NCI-H2171 treated with DMSO at 0.1 percent for 48 hours (cell line): ENCODE data around the gene MRPL54.

Source experiments
- DNase-seq: peaks from one replicate; lab custom pipeline; 2025; lab: John Stamatoyannopoulos, UW

The MRPL54 gene

DNA sequence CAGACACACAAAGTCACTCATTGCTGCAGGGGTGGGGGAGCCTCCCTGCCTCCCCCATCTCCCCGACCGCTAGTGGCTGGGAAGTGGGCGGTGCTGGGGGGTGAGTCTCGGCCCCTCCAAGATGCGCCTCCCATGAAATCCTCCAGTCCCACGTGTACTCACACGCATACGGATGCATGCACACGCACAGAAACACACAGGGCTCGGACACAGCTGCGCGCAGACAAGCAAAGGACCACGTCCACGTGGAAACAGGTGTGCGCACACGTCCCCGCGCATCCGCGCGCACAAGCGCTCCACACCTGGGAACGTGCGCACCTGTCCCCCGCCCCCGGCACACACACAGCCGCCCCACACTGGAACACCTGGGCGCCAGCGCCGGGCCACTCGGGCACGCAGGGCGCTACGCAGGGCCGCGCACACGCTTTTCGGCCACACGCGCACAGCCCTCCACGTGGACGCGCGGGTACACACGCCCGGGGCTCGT is 23.0 kb downstream of the MRPL54 start:
- peak; percentile 31 for DNase-seq

DNA sequence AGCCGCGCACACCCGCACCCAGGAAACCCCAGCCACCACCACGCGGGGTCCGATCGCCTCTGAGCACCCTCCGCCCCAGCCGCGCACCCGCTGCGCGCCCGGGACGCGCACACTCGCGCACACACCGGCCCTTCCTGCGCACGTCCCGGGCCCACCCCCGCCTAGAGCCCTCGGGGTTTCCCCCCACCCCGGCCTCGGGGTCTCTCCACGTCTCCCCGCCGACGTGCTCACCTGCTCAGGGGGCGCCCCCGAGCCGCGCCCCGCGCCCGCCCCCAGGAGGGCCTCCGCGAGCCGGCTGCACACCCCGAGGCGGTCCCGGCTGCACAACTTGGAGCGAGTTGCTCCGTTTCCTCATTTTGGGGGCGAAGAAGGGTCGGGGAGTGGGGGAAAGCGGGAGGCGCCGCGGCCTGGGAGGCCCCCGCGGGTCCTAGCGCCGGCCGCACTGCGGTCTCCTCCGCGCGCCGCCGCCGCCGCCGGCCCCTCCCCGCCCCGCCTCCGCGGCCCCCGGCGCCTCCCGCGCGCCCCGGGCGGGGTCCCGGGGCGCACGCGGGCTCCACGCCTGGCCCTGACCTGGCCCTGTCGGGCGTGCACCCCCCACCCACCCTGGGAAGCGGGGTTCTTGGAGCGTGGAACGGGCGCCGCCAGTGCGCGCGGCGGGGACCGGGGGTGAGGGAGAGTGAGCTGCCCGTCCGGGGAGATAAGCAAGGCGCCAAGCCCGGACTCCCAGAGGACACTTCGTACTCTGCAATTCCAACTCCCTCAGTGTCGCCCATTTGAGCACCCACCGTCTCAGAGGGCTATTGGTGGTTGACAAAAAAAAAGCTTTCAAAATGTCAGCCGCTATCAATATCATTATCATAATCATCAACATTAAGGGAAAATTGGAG is 23.7 kb downstream of the MRPL54 start, which contains the start of gene MATK:
MATK (minus strand) TSS at position 444 of the 887 bp plus-strand sequence. CDS start 1,246 bp downstream, outside the sequence.
- peak; percentile 12 for DNase-seq

DNA sequence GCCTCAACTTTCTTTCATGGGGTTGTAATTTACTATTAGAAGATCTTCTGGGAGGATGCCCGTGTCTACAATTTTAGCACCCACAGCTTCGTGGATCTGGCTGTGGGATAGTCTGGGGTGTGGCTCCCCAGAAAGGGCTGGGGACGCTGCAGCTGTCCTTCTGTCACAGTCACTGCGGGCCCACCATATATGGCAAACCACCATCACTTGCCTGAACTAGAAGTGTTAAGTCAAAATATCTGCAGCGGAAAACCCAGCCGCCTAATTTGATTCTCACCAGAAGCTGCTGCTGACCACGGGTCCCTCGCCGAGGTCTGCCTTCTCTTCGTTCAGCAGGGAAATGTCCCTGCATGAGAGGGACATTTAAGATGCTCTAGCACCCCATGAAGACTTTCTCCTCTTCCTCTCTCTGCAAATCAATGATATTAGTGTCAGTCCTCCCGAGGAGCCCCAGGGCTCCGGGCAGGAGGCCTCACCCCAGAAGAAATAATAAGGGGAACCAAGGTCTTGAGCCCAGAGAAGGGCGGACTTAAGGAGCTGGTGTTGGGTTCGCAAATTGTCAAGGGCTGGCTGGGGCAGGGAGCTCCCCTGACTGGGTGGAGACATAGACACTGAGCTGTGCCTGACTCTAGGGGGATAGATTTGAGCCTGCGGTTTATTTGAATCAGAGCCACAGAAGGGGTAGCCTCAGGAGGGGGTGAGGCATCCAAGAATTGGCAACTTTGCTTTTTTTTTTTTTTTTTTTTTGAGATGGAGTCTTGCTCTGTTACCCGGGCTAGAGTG is 26.7 kb downstream of the MRPL54 start:
- DNase-seq = no peak

DNA sequence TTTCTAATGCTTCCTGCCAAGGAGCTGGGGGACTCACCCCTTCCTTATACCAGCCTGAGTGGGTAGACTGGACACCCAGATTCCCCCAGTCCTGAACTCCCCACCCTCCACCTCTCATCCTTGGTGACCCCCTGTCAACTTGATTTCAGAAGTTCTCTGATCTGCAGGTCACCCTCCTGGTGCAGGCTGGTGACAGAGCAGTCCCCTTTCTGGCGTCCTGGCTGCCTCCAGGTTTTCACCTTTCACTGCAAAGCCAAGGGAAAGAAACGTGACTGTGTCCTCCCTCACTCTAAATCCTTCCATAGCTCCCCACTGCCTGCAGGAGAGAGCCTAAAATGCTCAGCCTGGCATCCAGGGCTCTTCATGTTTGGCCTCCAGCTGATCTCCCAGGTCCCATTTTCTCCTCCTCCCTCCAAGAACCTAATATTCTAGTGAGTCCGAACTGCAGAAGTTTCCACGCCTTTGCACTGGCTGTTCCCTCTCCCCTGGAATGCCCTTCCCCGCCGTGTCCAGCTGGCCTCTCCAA is 27.8 kb downstream of the MRPL54 start:
- DNase-seq = no peak

DNA sequence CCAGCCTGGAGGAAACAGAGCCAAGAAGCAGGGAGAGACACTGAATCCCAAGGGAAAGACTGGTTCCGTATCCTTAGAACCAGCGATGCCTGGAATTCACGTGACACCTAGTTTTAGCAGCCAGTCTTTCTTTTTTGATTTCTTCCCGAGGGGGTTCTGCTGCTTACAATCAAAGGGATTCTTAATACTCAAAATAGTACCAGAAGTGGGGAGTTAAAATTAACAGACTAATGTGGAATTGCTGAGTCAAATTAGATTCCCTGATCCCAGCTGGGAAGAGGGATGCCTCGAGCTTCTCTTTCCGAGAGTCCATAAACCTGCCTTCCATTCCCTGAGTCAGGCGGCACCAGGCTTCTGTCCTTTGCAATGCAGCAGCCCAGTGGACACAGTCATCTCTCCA is 28.5 kb downstream of the MRPL54 start:
- no peak for DNase-seq

DNA sequence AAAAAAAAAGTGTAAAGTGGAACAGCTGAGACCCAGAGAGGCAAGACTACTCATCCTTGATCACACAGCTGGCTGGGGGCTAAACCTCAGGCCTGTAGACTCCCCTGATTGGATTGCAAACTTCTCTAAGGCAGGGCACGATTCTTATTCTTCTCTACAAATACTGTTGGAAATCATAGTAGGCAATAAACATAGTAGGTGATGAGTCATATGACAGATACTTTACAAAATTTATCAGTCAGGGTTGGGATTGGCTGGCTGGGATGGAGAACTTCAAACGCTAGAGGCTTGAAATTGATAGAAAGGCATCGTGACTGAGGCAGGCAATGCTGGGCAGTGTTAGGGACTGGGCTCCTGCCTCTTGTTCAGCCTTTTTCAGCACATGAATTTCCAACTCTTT is 29.6 kb downstream of the MRPL54 start:
- DNase-seq = no peak

DNA sequence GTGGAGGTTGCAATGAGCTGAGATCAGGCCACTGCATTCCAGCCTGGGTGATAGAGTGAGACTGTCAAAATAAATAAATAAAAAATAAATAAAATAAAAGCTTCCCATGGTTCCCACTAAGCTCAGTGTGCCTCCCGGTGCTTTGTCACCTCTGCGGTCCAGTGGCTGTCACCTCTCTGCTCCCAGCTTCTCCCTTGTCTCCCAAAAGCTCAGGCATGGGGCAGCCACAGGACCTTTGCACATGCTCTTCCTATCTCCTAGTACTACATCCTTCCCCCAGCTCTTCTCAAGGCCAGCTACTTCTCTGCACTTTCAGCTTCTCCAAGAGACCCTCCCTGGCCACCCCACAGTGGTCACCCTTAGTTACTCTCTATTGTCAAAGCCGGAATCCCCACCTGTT is 31.3 kb downstream of the MRPL54 start:
- no peak for DNase-seq

DNA sequence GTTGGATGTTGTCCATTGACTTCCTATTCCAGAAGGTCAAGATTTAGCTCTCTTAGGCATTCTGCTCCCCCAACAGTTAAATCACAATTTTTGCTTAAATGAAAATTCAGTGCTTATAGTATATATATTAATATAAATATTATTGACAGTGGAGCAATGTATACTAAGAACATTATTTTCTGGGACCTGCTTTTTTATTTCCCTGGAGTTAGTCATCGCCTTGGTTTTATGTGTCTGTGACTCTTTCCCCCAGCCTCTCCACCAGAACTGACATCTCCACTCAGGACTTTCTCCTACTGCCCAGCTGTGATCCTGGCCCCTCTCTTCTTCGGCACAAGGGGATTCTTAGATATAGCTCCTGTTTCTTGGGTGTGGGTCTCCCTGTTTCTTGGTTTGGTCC is 33.9 kb downstream of the MRPL54 start:
- no peak for DNase-seq

DNA sequence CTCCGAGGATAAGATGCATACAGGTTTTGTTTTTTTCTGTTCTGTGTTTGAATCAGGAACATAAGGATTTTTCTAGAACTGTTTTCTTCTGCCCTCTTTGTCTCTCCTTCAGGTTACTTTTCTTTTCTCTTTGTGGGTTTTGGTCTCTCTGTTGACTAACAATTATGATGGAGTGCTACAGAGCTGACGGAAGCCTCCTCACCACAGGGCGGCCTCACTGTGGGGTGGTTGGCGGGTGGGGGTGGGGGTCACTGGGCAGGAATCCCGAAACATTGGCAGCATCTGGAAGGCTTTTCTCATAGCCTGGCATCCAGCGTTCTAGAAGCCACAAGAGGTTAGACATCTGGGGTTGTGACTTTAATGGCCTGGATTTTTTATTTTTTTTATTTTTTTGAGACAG is 35.7 kb downstream of the MRPL54 start:
- no peak for DNase-seq

DNA sequence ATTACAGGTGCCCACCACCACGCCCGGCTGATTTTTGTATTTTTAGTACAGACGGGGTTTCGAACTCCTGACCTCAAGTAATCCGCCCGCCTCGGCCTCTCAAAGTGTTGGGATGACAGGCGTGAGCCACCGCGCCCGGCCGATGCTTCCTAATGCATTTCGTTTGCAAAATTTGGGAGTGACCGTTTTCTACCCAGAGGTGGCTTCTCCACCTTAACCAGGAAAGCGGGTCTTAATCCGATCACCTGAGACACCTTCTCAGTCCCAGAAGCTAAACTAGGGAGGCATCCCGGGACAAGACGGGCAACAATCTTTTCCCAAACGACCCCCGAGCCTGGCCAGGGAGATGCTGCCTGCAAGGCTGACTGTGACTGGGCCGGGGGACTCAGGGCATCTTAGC is 38.5 kb downstream of the MRPL54 start:
- DNase-seq = no peak

DNA sequence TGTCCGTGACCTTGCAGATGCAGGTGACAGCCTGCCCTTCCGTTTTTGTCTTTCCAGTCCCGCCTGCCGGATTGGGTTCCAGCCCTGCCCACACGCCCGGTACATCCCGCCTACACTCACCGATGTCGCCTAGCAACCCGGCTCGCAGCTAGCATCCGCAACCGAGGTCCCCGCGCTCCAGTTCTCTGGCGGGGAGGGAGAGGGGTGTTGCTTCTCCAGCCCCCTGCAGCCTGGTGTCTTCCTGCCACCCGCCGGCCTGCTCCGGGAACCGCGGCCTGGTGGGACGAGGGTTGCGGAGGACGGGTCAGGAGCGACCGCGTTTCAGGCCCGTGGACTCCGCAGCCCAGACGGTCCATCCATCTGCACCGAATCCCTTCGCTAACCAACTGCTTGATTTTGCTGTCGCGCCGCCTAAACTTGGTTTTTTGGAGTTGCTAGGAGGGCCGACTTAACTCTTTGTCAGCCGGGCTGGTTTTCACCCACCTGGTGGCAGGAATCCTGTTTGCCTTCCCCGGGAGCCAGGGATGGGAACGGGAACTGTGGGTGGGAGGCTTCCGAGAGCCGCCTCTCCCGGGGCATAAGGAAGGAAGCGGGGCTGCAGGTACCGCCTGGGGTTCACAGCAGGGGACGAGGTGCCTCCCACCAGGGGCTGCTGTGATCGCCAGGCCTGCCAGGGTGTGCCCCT is 39.1 kb downstream of the MRPL54 start:
- peak; percentile 75 for DNase-seq

DNA sequence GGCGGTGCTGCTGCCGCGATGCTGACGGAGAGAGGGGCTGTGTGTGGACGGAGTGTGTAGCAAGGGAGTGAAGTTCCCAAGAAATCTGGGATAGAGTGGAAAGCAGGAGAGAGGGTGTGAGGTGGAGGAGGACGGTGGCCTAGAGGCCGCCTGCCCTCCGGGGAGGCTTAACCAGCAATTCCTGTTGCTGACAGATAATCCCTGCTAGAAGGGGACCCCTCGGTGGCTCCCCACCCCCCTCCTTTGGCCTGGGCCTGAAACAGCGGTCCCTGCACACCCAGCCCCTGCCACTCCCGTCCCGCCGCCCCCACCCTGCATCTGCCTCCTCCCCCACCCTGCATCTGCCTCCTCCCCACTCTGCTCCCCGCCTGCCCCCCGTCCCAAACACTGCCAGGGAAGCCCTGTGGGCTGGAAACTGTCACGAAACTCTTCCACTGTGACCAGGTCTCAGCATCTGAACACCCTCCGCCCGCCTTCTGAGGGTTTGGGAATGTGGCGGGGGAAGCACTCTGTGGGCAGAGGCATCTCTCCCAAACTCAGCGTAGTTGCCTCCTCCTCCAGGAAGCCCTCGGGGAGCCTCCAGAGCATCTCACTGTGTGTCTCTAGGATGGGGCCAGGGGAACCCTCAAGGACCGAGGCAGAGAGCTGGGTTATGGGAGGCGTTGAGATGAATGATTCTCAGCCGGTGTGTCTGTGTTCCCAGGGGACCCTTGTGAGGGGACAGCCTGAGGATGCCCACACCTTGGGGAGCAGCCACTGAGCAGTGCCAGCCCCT is 40.8 kb downstream of the MRPL54 start:
- no peak for DNase-seq

DNA sequence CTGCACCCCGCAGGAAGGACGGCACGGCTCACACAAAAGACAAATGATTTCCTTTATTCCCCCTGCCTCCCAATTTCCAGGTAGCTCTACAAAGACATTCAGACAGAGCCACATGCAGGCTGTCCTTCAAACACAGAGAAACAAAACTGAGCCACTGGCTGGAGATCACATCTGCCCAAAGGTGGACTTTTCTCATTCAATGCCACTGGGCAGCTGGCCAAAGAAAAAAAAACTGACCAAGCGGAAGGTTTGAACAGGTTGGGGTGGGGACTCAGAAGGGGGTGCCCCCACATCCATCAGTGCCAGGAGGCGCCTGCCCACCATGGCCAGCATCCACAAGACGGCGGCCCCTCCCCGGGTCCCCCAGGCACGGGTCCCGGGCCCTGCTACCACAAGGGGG is 41.5 kb downstream of the MRPL54 start:
- no peak for DNase-seq

DNA sequence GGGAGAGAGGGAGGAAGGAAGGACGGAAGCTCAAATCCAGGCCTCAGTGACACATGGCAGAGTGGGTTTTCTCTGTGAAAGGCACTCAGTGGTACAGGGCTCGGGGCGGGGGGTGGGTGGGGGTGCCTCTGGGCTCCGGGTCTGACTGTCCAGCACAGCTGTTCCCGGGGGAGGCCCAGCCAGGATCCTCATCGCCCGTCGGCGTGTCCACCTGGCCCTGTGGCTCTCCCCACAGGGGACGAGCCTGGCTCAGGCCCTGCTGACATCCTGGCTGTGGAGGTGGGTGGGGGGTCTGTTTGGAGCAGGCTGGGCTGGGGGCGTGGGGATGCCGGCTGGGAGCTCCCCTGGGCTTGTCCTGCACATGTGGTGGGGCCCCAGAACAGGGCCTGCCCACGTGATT is 41.9 kb downstream of the MRPL54 start:
- DNase-seq = no peak

DNA sequence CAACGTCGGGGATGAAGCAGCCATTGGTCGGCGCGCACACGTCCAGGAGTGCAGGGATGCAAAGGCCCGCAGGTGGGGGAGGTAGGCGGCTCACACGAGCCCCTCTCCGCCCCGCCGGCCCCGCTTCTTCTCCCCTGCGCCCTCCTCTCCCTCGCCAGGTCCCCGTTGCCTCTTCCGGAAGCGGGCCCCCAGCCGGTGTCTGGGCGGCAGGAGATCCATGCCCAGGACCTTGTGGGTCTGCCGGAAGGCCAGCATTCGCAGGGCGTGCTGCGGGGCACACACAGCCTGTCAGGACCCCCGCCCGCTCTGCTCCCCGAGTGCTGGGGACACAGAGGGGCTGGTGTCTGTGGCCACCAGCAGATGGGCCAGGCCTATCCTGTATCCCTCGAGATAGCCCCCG is 43.4 kb downstream of the MRPL54 start:
- no peak for DNase-seq

DNA sequence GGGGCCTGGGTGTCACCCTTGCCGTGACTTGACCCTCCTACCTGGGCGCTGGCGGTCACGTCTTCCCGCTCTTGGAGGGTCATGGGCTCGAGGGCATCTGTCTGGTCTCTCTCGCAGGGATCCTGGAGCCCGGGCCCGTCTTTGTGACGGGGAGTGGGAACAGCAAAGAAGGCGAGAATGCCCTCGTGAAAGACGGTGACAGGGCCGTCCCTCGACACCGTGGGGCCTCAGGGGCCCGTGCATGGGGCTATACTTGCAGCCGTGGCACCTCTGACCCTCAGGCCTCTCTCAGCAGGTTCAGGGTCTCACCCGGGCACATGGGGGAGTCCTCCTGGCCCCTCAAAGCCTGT is 44.6 kb downstream of the MRPL54 start:
- no peak for DNase-seq

DNA sequence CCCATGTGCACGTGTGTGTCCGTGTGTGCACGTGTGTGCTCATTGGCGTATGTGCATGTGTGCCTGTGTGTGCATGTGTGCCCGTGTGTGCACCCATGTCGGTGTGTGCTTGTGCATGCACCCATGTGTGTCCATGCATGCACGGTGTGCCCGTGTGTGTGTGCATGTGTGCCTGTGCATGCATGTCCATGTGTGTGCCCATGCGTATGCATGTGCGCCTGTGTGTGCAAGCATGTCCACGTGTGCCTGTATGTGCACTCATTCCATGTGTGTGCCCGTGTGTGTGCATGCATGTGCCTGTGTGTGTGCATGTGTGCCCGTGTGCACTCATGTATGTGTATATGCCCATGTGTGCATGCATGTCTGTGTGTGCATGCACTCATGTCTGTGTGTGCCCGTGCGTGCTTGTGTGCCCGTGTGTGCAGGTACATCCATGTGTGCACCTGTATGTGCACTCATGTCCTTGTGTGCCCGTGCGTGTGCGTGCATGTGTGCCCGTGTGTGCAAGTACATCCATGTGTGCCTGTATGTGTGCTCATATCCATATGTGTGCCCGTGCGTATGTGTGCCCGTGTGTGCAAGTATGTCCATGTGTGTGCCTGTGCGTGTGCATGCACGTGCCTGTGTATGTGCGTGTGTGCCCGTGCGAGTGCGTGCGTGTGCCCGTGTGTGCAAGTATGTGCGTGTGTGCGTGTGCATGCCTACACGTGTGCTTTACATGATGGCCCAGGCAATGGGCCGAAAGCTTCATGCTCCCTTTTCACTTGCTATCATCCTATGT is 45.3 kb downstream of the MRPL54 start:
- no peak for DNase-seq

DNA sequence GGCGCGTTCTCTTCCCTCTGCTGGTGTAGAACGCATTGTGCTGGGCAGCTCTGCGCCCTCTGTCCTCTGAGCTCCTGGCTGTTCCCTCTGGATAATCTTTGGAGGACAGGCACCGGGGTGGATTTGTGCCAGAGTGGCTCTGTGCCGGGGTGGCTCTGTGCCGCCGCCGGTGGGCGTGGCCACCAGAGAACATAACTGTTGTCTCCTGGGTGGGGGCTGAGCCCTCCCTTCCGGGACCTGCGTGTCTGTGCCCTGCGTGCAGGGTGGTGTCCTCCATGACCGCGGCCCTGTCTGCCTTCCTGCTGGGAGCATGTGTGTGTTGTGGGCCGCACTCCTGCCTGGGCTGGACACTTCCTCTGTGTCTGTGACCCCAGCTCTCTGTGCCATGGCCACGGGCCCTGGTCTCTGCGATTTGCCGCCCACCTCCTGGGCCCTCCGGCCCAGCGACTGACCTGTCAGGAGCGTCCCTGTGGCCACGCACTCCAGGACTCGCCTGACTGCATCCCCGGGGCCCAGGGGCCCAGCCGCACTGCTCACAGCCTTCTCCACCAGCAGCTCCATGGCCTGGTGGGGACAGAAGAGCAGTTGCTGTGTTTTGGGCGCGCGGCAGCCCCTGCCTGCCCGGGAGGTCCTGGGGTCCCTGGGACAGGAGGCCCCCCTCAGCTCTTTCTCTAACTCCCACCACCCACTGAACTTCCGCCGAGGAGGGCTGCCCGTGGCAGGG is 46.1 kb downstream of the MRPL54 start:
- no peak for DNase-seq

DNA sequence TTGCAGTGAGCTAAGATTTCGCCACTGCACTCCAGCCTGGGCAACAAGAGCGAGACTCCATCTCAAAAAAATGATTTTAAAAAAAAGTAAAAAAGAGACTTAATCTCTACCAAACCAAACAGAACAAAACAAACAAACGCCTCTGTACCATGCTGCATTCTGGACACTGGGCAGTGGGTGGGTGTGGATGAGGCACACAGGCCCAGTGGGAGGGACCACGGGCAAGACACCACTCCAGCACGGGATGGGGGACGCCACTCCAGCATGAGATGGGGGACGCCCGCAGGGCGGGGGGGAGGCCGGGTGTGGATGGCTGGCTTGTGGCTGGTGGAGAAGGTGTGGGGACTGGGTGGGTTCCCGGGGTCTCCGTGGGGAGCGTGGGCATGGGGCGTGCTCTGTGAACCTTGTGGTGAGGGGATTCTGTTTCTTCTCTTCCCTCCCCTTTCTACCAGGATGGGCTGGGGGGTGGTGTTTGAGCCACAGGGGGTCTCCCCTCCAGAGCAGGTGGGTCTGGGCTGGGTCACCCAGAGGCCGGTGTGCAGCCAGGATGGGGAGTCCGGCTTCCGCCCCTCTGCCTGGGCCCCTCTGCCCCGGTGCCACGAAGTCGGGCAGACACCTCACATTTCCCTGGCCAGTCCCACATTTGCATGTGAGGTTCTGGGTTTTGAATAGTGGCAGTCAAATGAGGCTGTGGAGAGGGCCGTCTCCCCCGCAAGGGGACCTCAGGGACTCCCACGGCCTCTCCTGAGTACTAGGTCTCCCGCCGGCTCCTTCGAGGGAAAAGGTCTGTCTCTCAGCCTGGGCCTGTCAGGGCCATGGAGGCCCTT is 47.6 kb downstream of the MRPL54 start:
- DNase-seq = no peak
